Testis (tissue), 3 donors: ENCODE results near the gene TRAPPC3. TPM values are rescaled to one million over a fixed set of nuclear protein-coding genes. Genes with fewer than 3 reads are reported as not detected.

Source experiments
- DNase-seq: peaks from one replicate; pipeline ENCODE4 v3.0.0-alpha.2; 2019
- H3K27ac ChIP-seq, 2 donors: fragments of 200-600 bp; sonication (generic); one replicate each; pipeline ENCODE4 v1.5.1; 2019
- H3K27me3 ChIP-seq: fragments of 200-600 bp; sonication (generic); one replicate; pipeline ENCODE4 v1.5.1; 2019
- H3K36me3 ChIP-seq: fragments of 200-600 bp; sonication (generic); one replicate; pipeline ENCODE4 v1.5.1; 2017; ENCODE audit warnings: low read depth; ENCODE audit errors: missing control alignments
- H3K4me1 ChIP-seq: fragments of 200-600 bp; sonication (generic); one replicate; pipeline ENCODE4 v1.5.1; 2019
- H3K4me3 ChIP-seq, 2 donors: fragments of 200-600 bp; sonication (generic); one replicate each; pipeline ENCODE4 v1.5.1; 2017 to 2019
- H3K9me3 ChIP-seq: fragments of 200-600 bp; sonication (generic); one replicate; pipeline ENCODE4 v1.5.1; 2017
- POLR2A ChIP-seq: fragments of 450-650 bp; IDR thresholded peaks from one replicate; pipeline ENCODE4 v1.6.1; 2017; ENCODE audit warnings: antibody characterized with exemption, mild to moderate bottlenecking, moderate library complexity
- WGBS, 2 donors: methylation state at CpG; one replicate each; pipeline ENCODE4 v1.1.5; 2018; 5-methylcytosine and 5-hydroxymethylcytosine counted together
- intact Hi-C: fragments of 100-400 bp; cut with DNase I; formaldehyde crosslinking; loops from one replicate; pipeline ENCODE4 v1.15.1; 2023; ENCODE audit warnings: low total_unique reads
- polyA plus RNA-seq: library from polyadenylated mRNA; stranded (reverse); fragments of 350-450 nt; fragmentation: Illumina TruSeq; extraction: RNeasy Lipid Tissue Mini Kit (QIAGEN cat#74804); gene quantifications from one replicate; pipeline ENCODE4 v1.2.3, GENCODE V29; 2014; ENCODE audit warnings: low read depth, low replicate concordance; ENCODE audit not compliant: insufficient read depth
- small RNA-seq, 2 donors: library from RNA; depleted of rRNA; stranded (forward); fragments of <200 nt; gene quantifications; one replicate each; pipeline ENCODE3, GENCODE V24; 2016
- total RNA-seq, 2 donors: library from RNA; depleted of rRNA; stranded (reverse); fragments of >200 nt; gene quantifications; one replicate each; pipeline ENCODE4 v1.2.3, GENCODE V29; 2016
- TF ChIP-seq, protein P1 (sequence below), 3 experiments: fragments of 450-650 bp in 2 of 3; fragments of 200-600 bp in 1 of 3; sonication (generic) in 1 of 3; IDR thresholded peaks; one replicate each; pipeline ENCODE4 v1.5.1; 2016 to 2019; ENCODE audit warnings: antibody characterized with exemption in 3 of 3, mild to moderate bottlenecking in 2 of 3, moderate library complexity in 1 of 3

The TRAPPC3 gene
- total and polyA plus RNA-seq, 3 donors from 2014 or later: 109 to 146 (median 111) TPM

DNA sequence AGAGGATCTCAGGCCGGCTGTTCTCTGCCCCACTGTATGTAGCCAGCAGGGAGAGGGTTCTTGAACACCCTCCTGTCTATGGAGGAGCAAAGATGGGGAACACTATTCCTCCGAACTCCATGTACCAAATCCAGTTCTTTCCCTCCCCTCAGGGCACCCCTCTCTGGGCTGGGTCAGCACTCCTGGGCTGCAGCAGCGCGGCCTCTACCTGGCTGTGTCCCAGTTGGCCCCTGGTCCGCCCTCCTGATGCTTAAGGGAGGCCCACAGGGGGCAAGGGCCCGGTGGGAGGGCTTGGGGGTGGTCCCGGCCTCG is 61.1 kb downstream of the TRAPPC3 start:
- TF ChIP-seq POLR2A: no peak
- TF ChIP-seq, protein P1, sequence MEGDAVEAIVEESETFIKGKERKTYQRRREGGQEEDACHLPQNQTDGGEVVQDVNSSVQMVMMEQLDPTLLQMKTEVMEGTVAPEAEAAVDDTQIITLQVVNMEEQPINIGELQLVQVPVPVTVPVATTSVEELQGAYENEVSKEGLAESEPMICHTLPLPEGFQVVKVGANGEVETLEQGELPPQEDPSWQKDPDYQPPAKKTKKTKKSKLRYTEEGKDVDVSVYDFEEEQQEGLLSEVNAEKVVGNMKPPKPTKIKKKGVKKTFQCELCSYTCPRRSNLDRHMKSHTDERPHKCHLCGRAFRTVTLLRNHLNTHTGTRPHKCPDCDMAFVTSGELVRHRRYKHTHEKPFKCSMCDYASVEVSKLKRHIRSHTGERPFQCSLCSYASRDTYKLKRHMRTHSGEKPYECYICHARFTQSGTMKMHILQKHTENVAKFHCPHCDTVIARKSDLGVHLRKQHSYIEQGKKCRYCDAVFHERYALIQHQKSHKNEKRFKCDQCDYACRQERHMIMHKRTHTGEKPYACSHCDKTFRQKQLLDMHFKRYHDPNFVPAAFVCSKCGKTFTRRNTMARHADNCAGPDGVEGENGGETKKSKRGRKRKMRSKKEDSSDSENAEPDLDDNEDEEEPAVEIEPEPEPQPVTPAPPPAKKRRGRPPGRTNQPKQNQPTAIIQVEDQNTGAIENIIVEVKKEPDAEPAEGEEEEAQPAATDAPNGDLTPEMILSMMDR (IDR thresholded peaks at IDR 0.05): no peak
- intact Hi-C loops: no loop called here
- peak overlapping the region; percentile 78 to 86 for H3K27ac ChIP-seq
- 17 to 70% methylated on average over 2 to 4 of the region's 8 CpGs for WGBS, 2 donors
- H3K27me3 ChIP-seq: no peaks in the 10 kb centered on the region
- peak overlapping the region; percentile 92 to 98 for H3K4me3 ChIP-seq
- H3K4me1 ChIP-seq: peaks cover 15% of the 10 kb centered on the region
- H3K36me3 ChIP-seq: no peaks in the 10 kb centered on the region
- no peaks in the 10 kb centered on the region for H3K9me3 ChIP-seq
- no peak for DNase-seq

DNA sequence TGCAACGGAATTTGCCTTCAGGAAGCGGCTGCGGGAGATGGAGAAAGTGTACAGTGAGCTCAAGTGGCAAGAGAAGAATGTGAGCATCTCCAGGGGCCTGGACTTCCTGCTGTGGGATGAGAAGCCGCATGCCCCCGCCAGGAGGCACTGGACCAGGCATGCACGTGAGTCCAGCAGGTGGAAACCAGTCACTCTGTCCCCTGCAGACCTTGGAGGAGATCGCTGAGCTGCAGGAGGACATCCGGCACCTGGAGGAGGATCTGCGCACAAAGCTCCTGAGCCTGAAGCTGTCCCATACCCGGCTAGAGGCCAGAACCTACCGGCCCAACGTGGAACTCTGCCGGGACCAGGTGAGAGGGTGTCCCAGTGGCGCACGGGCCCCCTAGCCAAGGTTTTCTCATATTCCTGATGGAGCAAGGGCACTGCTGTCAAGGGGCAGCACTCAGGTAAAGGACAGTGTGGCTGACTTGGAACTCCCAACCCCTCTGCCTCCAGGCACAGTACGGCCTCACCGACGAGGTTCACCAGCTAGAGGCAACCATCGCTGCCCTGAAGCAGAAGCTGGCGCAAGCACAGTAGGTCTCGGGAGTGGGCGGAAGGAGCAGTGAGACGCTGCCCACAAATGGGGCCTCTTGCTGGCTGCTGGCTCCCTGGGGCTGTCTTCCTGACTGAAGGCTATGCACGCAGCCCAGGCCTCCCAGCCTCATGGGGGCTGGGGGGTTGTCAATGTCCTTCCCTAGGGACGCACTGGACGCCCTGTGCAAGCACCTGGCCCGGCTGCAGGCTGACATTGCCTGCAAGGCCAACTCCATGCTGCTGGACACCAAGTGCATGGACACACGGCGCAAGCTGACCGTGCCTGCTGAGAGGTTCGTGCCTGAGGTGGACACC is 61.8 kb downstream of the TRAPPC3 start:
- Histone ChIP-seq H3K36me3 (no peaks in the 10 kb centered on the region), H3K27ac (no peak overlapping the region), H3K9me3 (no peaks in the 10 kb centered on the region), H3K4me3 (no peak overlapping the region), H3K27me3 (no peaks in the 10 kb centered on the region), H3K4me1 (peaks cover 15% of the 10 kb centered on the region)
- intact Hi-C loops: no loop called here
- WGBS, 2 donors: 67 to 89% methylated on average over 7 to 31 of the region's 31 CpGs
- DNase-seq: no peak
- TF ChIP-seq, protein P1 (IDR thresholded peaks at IDR 0.05): no peak
- no peak for TF ChIP-seq POLR2A

Small RNA genes lying within 50 kb of the gene (small RNA-seq; reads per million reads assigned to genes)
- gene RN7SL131P: 0 reads per million in 2 donors

Other genes with a start within 250 kb of the TRAPPC3 start
- 10 to 100 TPM; 42.6 to 47.2 TPM for gene AGO3, start 218.4 kb downstream of the TRAPPC3 start, total RNA-seq
- 22.4 TPM for gene AGO3, start 218.4 kb downstream of the TRAPPC3 start, polyA plus RNA-seq
- gene TEKT2, start 65.4 kb downstream of the TRAPPC3 start, total RNA-seq: 10 to 100 TPM; 35.1 to 65.0 TPM
- gene TEKT2, start 65.4 kb downstream of the TRAPPC3 start, polyA plus RNA-seq: 117 TPM
- gene ADPRS, start 60.6 kb downstream of the TRAPPC3 start, total RNA-seq: 100 to 1,000 TPM in 1 of 2 donors, 10 to 100 TPM in 1; 84.4 to 106 TPM
- 41.8 TPM for gene ADPRS, start 60.6 kb downstream of the TRAPPC3 start, polyA plus RNA-seq
- gene COL8A2, start 24.3 kb downstream of the TRAPPC3 start, total RNA-seq: 1 to 10 TPM; 1.3 to 2.0 TPM
- gene COL8A2, start 24.3 kb downstream of the TRAPPC3 start, polyA plus RNA-seq: 4.2 TPM
- gene MAP7D1, start 6.7 kb upstream of the TRAPPC3 start, total RNA-seq: 10 to 100 TPM; 45.4 to 59.6 TPM
- 50.2 TPM for gene MAP7D1, start 6.7 kb upstream of the TRAPPC3 start, polyA plus RNA-seq
- gene THRAP3, start 75.0 kb upstream of the TRAPPC3 start, total RNA-seq: 100 to 1,000 TPM in 1 of 2 donors, 10 to 100 TPM in 1; 93.0 to 112 TPM
- gene THRAP3, start 75.0 kb upstream of the TRAPPC3 start, polyA plus RNA-seq: 72.5 TPM
- gene SH3D21, start 156.9 kb upstream of the TRAPPC3 start, total RNA-seq: 10 to 100 TPM in 1 of 2 donors, 1 to 10 TPM in 1; 6.8 to 12.8 TPM
- 14.9 TPM for gene SH3D21, start 156.9 kb upstream of the TRAPPC3 start, polyA plus RNA-seq
- gene EVA1B, start 174.2 kb upstream of the TRAPPC3 start, total RNA-seq: 10 to 100 TPM in 1 of 2 donors, 1 to 10 TPM in 1; 9.1 to 19.4 TPM
- 9.6 TPM for gene EVA1B, start 174.2 kb upstream of the TRAPPC3 start, polyA plus RNA-seq
- 100 to 1,000 TPM; 140 to 159 TPM for gene STK40, start 236.4 kb upstream of the TRAPPC3 start, total RNA-seq
- gene STK40, start 236.4 kb upstream of the TRAPPC3 start, polyA plus RNA-seq: 126 TPM
- 100 to 1,000 TPM in 1 of 2 donors, 10 to 100 TPM in 1; 73.6 to 106 TPM for gene LSM10, start 248.4 kb upstream of the TRAPPC3 start, total RNA-seq
- 69.1 TPM for gene LSM10, start 248.4 kb upstream of the TRAPPC3 start, polyA plus RNA-seq